Lung (tissue), 13 donors: ENCODE results near the gene P4HA3. TPM values are rescaled to one million over a fixed set of nuclear protein-coding genes. Genes with fewer than 3 reads are reported as not detected.

Experiments
- ATAC-seq: fragments of 200-7000 bp; cut with Tn5 transposase; one replicate; pipeline ENCODE4 v1.9.1; 2020; ENCODE audit warnings: moderate number of reproducible peaks; ENCODE audit not compliant: insufficient read depth, low FRiP score
- DNase-seq, 3 donors: peaks; one replicate each; pipeline ENCODE4 v3.0.0-alpha.2; 2013 to 2017
- H3K27ac ChIP-seq, 2 donors: one replicate each; pipeline ENCODE4 v1.5.1; 2013; ENCODE audit warnings: mild to moderate bottlenecking in 2 of 2, moderate library complexity in 2 of 2, control low read depth in 1 of 2, inconsistent platforms in 1 of 2, low read depth in 1 of 2, low read length in 1 of 2
- H3K27me3 ChIP-seq, 3 donors: one replicate each; pipeline ENCODE4 v1.5.1; 2013; ENCODE audit warnings: low read length in 2 of 3; ENCODE audit not compliant: control insufficient read depth in 3 of 3, insufficient read depth in 3 of 3
- H3K36me3 ChIP-seq, 4 donors: one replicate each; pipeline ENCODE4 v1.5.1; 2013; ENCODE audit warnings: low read length in 4 of 4, mild to moderate bottlenecking in 1 of 4, moderate library complexity in 1 of 4; ENCODE audit not compliant: control insufficient read depth in 4 of 4, insufficient read depth in 4 of 4
- H3K4me1 ChIP-seq, 5 donors: one replicate each; pipeline ENCODE4 v1.5.1; 2013; ENCODE audit warnings: low read length in 5 of 5, mild to moderate bottlenecking in 2 of 5, moderate library complexity in 1 of 5; ENCODE audit not compliant: control insufficient read depth in 5 of 5, insufficient read depth in 5 of 5
- H3K4me3 ChIP-seq: one replicate; pipeline ENCODE4 v1.5.1; 2013; ENCODE audit warnings: mild to moderate bottlenecking, control low read depth, moderate library complexity
- H3K9ac ChIP-seq, 2 donors: one replicate each; pipeline ENCODE4 v1.5.1; 2013; ENCODE audit warnings: low read length in 2 of 2, control low read depth in 1 of 2; ENCODE audit not compliant: insufficient read depth in 1 of 2
- H3K9me3 ChIP-seq, 4 donors: one replicate each; pipeline ENCODE4 v1.5.1; 2013; ENCODE audit warnings: low read length in 3 of 4, mild to moderate bottlenecking in 1 of 4, moderate library complexity in 1 of 4; ENCODE audit not compliant: control insufficient read depth in 4 of 4, insufficient read depth in 3 of 4
- WGBS, 2 donors: extraction: QIAGEN DNeasy Blood & Tissue Kit; methylation state at CpG; one replicate each; pipeline ENCODE4 v1.1.7; 2013; 5-methylcytosine and 5-hydroxymethylcytosine counted together
- polyA plus RNA-seq, 2 donors: library from polyadenylated mRNA; stranded (reverse); fragments of 200-250 nt; gene quantifications; one replicate each; pipeline ENCODE4 v1.2.1, GENCODE V29; 2013
- small RNA-seq: library from RNA; depleted of rRNA; stranded (forward); fragments of <200 nt; gene quantifications from one replicate; pipeline ENCODE3, GENCODE V24; 2014; ENCODE audit warnings: low replicate concordance
- total RNA-seq, 2 donors: library from RNA; depleted of rRNA in 1 of 2; stranded (reverse); fragments of >200 nt in 1 of 2; gene quantifications; one replicate each; pipeline ENCODE4 v1.2.1, GENCODE V29; 2014 to 2021
- TF ChIP-seq, protein P1 (sequence below): IDR thresholded peaks from 2 replicates; pipeline ENCODE4 v1.5.1; 2012; ENCODE audit warnings: mild to moderate bottlenecking; ENCODE audit errors: control extremely low read depth, extremely low read depth
- donor health status: control.
- donor health status: control.
- donor health status: Bipolar disorder and iron deficiency.
- donor health status: healthy.
- donor health status: DM: yes; HTN: yes; CAD: no.

The P4HA3 gene
- total and polyA plus RNA-seq, 4 donors = 0.40 to 3.3 (median 0.99) TPM

DNA sequence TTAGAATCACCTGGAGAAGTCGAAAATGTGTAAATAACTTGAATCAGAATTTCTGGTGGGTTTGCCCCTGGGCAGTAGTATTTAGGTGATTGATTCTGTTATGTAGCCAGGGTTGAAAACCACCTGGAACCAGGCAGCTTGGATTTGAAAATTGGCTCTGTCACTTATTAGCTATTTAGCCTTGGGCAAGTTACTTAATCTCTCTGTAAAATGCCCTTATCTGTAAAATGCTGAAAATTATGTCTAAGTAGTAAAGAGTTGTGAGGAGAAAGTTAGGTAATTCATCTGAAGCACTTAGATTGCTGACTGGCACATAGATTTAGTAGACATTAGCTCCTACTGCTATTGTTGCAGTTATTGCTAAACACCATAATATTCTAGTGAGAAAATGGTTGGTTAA lies 91.1 kb downstream of the P4HA3 start:
- 89 to 100% methylated on average over 1 of the region's 1 CpG for WGBS, 2 donors

More for the DNA sequence above, 91.1 kb downstream of the P4HA3 start:
- no peak overlapping the region for H3K4me3 ChIP-seq
- H3K27me3 ChIP-seq = no peaks in the 10 kb centered on the region
- DNase-seq = peak in 1 of 3 donors; percentile 8
- no peak overlapping the region for H3K27ac ChIP-seq
- ATAC-seq = no peak
- peaks cover 0 to 9% (median 0%) of the 10 kb centered on the region in 4 donors for H3K36me3 ChIP-seq
- TF ChIP-seq, protein P1, sequence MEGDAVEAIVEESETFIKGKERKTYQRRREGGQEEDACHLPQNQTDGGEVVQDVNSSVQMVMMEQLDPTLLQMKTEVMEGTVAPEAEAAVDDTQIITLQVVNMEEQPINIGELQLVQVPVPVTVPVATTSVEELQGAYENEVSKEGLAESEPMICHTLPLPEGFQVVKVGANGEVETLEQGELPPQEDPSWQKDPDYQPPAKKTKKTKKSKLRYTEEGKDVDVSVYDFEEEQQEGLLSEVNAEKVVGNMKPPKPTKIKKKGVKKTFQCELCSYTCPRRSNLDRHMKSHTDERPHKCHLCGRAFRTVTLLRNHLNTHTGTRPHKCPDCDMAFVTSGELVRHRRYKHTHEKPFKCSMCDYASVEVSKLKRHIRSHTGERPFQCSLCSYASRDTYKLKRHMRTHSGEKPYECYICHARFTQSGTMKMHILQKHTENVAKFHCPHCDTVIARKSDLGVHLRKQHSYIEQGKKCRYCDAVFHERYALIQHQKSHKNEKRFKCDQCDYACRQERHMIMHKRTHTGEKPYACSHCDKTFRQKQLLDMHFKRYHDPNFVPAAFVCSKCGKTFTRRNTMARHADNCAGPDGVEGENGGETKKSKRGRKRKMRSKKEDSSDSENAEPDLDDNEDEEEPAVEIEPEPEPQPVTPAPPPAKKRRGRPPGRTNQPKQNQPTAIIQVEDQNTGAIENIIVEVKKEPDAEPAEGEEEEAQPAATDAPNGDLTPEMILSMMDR = no peak
- no peaks in the 10 kb centered on the region for H3K4me1 ChIP-seq
- no peak overlapping the region for H3K9ac ChIP-seq
- no peaks in the 10 kb centered on the region for H3K9me3 ChIP-seq

Small RNA genes lying within 50 kb of the gene (small RNA-seq; reads per million reads assigned to genes)
- gene RF00409 = not detected

Other genes with a start within 250 kb of the P4HA3 start
- gene C2CD3, start 140.6 kb downstream of the P4HA3 start, total RNA-seq = 10 to 100 TPM; 27.8 to 31.3 TPM
- 10 to 100 TPM; 10.2 to 13.7 TPM for gene C2CD3, start 140.6 kb downstream of the P4HA3 start, polyA plus RNA-seq
- gene PPME1, start 140.4 kb downstream of the P4HA3 start, total RNA-seq = 10 to 100 TPM; 34.6 to 37.7 TPM
- 10 to 100 TPM; 22.4 to 24.9 TPM for gene PPME1, start 140.4 kb downstream of the P4HA3 start, polyA plus RNA-seq
- 10 to 100 TPM in 1 of 2 donors, 1 to 10 TPM in 1; 7.9 to 10.4 TPM for gene PGM2L1, start 86.8 kb upstream of the P4HA3 start, total RNA-seq
- 1 to 10 TPM; 1.2 to 2.3 TPM for gene PGM2L1, start 86.8 kb upstream of the P4HA3 start, polyA plus RNA-seq
- gene KCNE3, start 155.9 kb upstream of the P4HA3 start, total RNA-seq = 10 to 100 TPM; 10.8 to 14.9 TPM
- 10 to 100 TPM; 13.8 to 19.8 TPM for gene KCNE3, start 155.9 kb upstream of the P4HA3 start, polyA plus RNA-seq
- gene LIPT2, start 182.1 kb upstream of the P4HA3 start, total RNA-seq = 1 to 10 TPM; 3.2 to 6.9 TPM
- 1 to 10 TPM; 2.0 to 3.7 TPM for gene LIPT2, start 182.1 kb upstream of the P4HA3 start, polyA plus RNA-seq